Gastroesophageal sphincter (tissue), 4 donors: ENCODE measurements around the gene TACC3. TPM values are rescaled to one million over a fixed set of nuclear protein-coding genes. Genes with fewer than 3 reads are reported as not detected.
A peak's percentile ranks its signal among the peaks of the same experiment; 100 is the strongest.

ENCODE experiments used
- ATAC-seq: fragments of 150-250 bp; one replicate; pipeline ENCODE4 v1.9.1; 2016; ENCODE audit warnings: mild to moderate bottlenecking, moderate library complexity
- H3K27ac ChIP-seq, 4 donors: fragments of 200-600 bp; sonication (generic) in 3 of 4; 1 replicate in 3 of 4; 2 replicates in 1 of 4; pipeline ENCODE4 v1.5.1; 2016 to 2019
- H3K27me3 ChIP-seq: fragments of 200-600 bp; sonication (generic); one replicate; pipeline ENCODE4 v1.5.1; 2019
- H3K36me3 ChIP-seq, 2 donors: fragments of 200-600 bp; sonication (generic); one replicate each; pipeline ENCODE4 v1.5.1; 2019; ENCODE audit warnings: control low read depth in 1 of 2
- H3K4me1 ChIP-seq, 3 donors: fragments of 200-600 bp; sonication (generic); 1 replicate in 2 of 3; 2 replicates in 1 of 3; pipeline ENCODE4 v1.5.1; 2016 to 2019; ENCODE audit warnings: control low read depth in 2 of 3
- H3K4me3 ChIP-seq, 2 donors: fragments of 200-600 bp; sonication (generic); one replicate each; pipeline ENCODE4 v1.5.1; 2019; ENCODE audit warnings: mild to moderate bottlenecking in 1 of 2, moderate library complexity in 1 of 2
- H3K9me3 ChIP-seq, 3 donors: fragments of 200-600 bp; sonication (generic); one replicate each; pipeline ENCODE4 v1.5.1; 2017 to 2019; ENCODE audit warnings: control low read depth in 2 of 3
- EP300 ChIP-seq: sonication (generic); formaldehyde crosslinking; IDR thresholded peaks from one replicate; pipeline ENCODE4 v1.6.1; 2017; ENCODE audit warnings: antibody characterized with exemption, mild to moderate bottlenecking
- POLR2A ChIP-seq, 2 donors: fragments of 450-650 bp; IDR thresholded peaks; one replicate each; pipeline ENCODE4 v1.6.1; 2017; ENCODE audit warnings: antibody characterized with exemption in 2 of 2, mild to moderate bottlenecking in 2 of 2, moderate library complexity in 1 of 2
- POLR2AphosphoS5 ChIP-seq: sonication (generic); formaldehyde crosslinking; IDR thresholded peaks from one replicate; pipeline ENCODE4 v1.6.1; 2017; ENCODE audit warnings: antibody characterized with exemption
- WGBS, 2 donors: methylation state at CpG; one replicate each; pipeline ENCODE4 v1.1.5; 2018; ENCODE audit warnings: low coverage in 1 of 2; 5-methylcytosine and 5-hydroxymethylcytosine counted together
- total RNA-seq, 4 donors: library from RNA; depleted of rRNA; stranded (reverse); fragments of >200 nt; gene quantifications; one replicate each; pipeline ENCODE4 v1.1.0, GENCODE V29; 2016
- TF ChIP-seq, protein P1 (sequence below), 4 experiments: fragments of 200-600 bp in 2 of 4; fragments of 450-650 bp in 2 of 4; sonication (generic) in 1 of 4; IDR thresholded peaks; one replicate each; pipeline ENCODE4 v1.5.1; 2017 to 2019; ENCODE audit warnings: antibody characterized with exemption in 4 of 4, mild to moderate bottlenecking in 2 of 4, moderate library complexity in 2 of 4

The TACC3 gene
- total RNA-seq, 4 donors from 2014 or later = 6.0 to 8.2 (median 7.1) TPM

DNA sequence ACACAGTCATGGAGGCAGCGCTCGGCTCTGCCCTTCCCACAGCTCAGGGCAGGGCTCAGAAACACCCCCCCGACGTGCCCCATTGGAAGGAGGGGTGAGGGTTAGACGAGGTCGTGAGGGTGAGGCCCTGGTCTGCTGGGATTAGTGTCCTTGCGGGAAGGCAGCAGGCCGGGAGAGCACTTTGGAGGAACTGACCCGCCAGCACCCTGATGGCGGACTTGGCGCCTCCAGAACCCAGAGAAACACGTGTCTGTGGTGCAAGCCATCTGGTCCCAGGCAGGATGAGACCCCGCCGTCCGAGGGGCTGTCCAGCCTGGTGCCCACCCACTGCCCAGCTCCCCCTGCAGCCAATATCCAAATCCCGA lies 26.3 kb downstream of the TACC3 start:
- H3K27ac ChIP-seq = no peak overlapping the region
- peaks cover 0 to 16% of the 10 kb centered on the region in 2 donors for H3K36me3 ChIP-seq
- no CpG with 5 or more reads among the region's 16 CpGs for WGBS, 2 donors
- H3K27me3 ChIP-seq = peaks cover 45% of the 10 kb centered on the region
- ATAC-seq = no peak
- no peak overlapping the region for H3K4me3 ChIP-seq
- peaks cover 0 to 16% (median 4%) of the 10 kb centered on the region in 3 donors for H3K4me1 ChIP-seq
- TF ChIP-seq EP300 = no peak
- no peak for TF ChIP-seq POLR2AphosphoS5
- TF ChIP-seq POLR2A (IDR thresholded peaks at IDR 0.05) = no peak
- TF ChIP-seq, protein P1, sequence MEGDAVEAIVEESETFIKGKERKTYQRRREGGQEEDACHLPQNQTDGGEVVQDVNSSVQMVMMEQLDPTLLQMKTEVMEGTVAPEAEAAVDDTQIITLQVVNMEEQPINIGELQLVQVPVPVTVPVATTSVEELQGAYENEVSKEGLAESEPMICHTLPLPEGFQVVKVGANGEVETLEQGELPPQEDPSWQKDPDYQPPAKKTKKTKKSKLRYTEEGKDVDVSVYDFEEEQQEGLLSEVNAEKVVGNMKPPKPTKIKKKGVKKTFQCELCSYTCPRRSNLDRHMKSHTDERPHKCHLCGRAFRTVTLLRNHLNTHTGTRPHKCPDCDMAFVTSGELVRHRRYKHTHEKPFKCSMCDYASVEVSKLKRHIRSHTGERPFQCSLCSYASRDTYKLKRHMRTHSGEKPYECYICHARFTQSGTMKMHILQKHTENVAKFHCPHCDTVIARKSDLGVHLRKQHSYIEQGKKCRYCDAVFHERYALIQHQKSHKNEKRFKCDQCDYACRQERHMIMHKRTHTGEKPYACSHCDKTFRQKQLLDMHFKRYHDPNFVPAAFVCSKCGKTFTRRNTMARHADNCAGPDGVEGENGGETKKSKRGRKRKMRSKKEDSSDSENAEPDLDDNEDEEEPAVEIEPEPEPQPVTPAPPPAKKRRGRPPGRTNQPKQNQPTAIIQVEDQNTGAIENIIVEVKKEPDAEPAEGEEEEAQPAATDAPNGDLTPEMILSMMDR (IDR thresholded peaks at IDR 0.05) = no peak
- peaks cover 0 to 7% (median 0%) of the 10 kb centered on the region in 3 donors for H3K9me3 ChIP-seq

DNA sequence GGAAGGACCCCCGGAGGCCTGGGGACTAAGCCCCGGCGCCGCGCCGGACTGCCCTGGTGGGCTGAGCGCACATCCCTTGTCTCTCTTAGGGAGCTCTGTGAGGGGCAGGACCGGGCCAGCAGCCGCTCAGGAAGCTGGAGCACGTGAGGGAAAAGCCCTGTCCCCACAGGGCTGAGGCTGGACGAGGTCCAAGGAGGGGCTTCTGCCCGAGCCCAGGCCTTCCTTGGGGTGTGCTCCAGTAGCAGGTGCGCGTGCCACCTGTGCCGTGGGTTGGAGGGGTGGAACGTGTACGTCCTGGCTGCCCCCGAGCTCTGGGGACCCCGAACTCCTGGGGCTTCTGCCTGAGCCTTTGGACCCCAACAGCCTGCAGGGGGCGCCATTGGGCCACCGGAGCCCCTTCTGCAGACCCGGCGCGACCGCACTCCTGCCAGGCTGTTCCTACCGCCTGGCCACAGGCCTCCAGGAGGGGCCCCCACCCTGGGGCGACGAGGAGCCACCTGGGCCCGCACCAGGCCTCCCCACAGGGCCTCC lies 27.2 kb downstream of the TACC3 start:
- H3K36me3 ChIP-seq = peaks cover 0 to 14% of the 10 kb centered on the region in 2 donors
- 0% methylated on average over 6 of the region's 29 CpGs; no CpG with 5 or more reads in 1 of the 2 donors for WGBS, 2 donors
- no peak overlapping the region for H3K27ac ChIP-seq
- no peak for TF ChIP-seq POLR2AphosphoS5
- TF ChIP-seq, protein P1 (IDR thresholded peaks at IDR 0.05) = peak in 3 of 4 experiments; percentile 43 to 75 (median 60)
- H3K4me1 ChIP-seq = peaks cover 0 to 20% (median 4%) of the 10 kb centered on the region in 3 donors
- H3K9me3 ChIP-seq = peaks cover 0 to 7% (median 0%) of the 10 kb centered on the region in 3 donors
- H3K4me3 ChIP-seq = no peak overlapping the region
- ATAC-seq = no peak
- H3K27me3 ChIP-seq = peaks cover 45% of the 10 kb centered on the region

DNA sequence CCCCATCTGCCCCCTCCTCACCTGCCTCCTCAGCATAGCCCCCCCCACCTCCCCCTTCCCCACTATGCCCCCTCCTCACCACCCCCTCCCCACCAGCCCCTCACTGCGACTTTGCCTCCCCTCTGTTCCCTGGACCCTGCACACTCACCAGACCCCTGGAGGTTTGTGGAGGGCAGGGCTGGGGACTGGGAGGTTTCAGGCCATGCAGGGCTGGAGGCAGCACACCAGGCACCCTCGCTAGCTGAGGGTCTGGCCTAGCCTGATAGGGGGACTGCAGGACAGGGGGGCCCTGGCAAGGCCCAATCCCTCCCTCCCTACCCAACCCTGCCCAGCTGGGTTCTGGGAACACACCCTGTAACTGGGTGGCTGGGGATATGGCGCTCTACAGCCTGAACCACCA lies 28.0 kb downstream of the TACC3 start:
- peaks cover 0 to 7% (median 0%) of the 10 kb centered on the region in 3 donors for H3K9me3 ChIP-seq
- H3K36me3 ChIP-seq = peaks cover 0 to 9% of the 10 kb centered on the region in 2 donors
- peaks cover 0 to 20% (median 4%) of the 10 kb centered on the region in 3 donors for H3K4me1 ChIP-seq
- WGBS, 2 donors = no CpG with 5 or more reads among the region's 3 CpGs
- H3K27me3 ChIP-seq = peaks cover 45% of the 10 kb centered on the region
- TF ChIP-seq, protein P1 (IDR thresholded peaks at IDR 0.05) = no peak
- TF ChIP-seq EP300 (no peak), POLR2AphosphoS5 (no peak), POLR2A (IDR thresholded peaks at IDR 0.05) (no peak)
- no peak overlapping the region for H3K27ac ChIP-seq
- no peak for ATAC-seq
- H3K4me3 ChIP-seq = no peak overlapping the region

DNA sequence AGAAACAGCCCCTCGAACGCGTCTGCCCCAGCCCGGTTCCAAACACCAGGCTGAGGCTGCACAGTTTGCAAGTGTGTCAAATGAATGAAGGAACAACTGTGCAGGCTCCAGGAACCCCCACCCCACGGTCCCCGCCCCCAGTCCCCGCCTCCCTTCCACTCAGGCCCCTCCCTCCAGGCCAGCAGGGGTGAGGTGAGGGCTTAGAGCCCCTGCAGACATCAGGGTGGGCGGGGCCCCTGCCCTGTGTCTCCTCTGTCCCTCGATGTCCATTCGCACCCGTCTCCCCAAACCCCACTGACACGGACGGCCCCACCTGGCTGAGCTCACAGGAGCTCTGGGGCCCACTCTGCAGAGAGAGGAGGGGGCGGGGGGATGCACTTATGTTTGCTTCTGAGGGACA lies 28.5 kb downstream of the TACC3 start:
- H3K9me3 ChIP-seq = peaks cover 0 to 7% (median 0%) of the 10 kb centered on the region in 3 donors
- H3K27ac ChIP-seq = no peak overlapping the region
- no peak for ATAC-seq
- WGBS, 2 donors = 47% methylated on average over 3 of the region's 14 CpGs; no CpG with 5 or more reads in 1 of the 2 donors
- peaks cover 0 to 5% of the 10 kb centered on the region in 2 donors for H3K36me3 ChIP-seq
- TF ChIP-seq POLR2A (IDR thresholded peaks at IDR 0.05) (no peak), POLR2AphosphoS5 (no peak), EP300 (no peak)
- TF ChIP-seq, protein P1 (IDR thresholded peaks at IDR 0.05) = no peak
- peaks cover 45% of the 10 kb centered on the region for H3K27me3 ChIP-seq
- no peak overlapping the region for H3K4me3 ChIP-seq
- peaks cover 0 to 20% (median 4%) of the 10 kb centered on the region in 3 donors for H3K4me1 ChIP-seq
